ELR (cell line): Measurements from ENCODE around the gene CYGB.
A peak's percentile ranks its signal among the peaks of the same experiment; 100 is the strongest.
"Not testable (repeated sequence)": the region's sequence is repeated elsewhere in the genome, so short reads cannot be mapped to it uniquely, and the experiment has no call there.

Experiments
- DNase-seq: peaks from one replicate; pipeline ENCODE4 v3.0.0-alpha.2; 2015; ENCODE audit warnings: low read depth

Gene CYGB

GRCh38 chr17:76538281-76538931 is 897 bp upstream of the CYGB start:
- no peak for DNase-seq

GRCh38 chr17:76537288-76537577 is 276 bp downstream of the CYGB start:
- no peak for DNase-seq

- no peak for DNase-seq
These were observed 810 bp downstream of the CYGB start for GRCh38 chr17:76536511-76537287.

- DNase-seq: no peak
These were observed 1.6 kb downstream of the CYGB start for GRCh38 chr17:76535788-76536510.

DNA sequence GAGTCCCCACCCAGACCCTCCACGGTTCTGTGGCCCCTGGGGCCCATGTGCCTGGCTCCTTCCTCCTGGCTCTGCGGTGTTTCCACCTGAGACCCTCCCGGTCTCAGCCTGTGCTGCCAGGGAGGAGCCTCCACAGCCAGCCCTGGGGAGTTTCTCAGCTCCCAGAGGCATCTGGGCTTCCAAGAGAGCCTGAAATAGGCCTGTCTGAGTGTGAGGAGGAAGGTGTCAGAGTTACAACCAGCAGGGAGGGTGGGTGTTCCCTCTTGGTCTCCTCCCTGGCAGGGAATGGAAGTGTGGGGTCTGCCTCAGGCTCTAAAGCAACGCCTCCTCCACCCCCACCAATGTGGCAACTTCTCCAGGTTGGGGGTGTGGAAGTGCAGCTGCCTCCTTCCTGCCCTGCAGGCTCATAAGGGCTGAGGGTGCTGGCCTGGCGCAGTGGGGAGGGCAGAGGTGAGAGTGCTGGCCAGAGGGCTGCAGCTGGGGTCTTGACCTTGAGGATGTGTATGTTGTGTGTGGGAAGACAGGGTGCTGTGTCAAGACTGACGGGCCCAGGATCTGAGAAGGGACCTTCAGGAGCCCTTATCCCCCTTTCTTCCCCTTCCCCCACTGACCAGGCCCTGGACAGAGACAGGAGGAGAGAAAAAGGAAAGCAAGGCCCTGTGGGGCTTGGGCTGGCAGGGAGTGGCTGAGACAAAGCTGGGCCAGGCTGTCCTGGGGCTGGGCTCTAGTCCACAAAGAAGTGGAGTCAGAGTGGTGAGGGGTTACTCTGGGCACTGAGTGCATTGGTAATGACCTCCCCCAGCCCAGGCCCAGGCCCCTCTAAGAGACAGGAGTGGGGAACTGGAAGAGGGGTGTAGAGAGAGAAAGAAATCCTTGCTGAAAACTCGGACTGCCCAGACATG is 2.4 kb downstream of the CYGB start:
- no peak for DNase-seq

DNA sequence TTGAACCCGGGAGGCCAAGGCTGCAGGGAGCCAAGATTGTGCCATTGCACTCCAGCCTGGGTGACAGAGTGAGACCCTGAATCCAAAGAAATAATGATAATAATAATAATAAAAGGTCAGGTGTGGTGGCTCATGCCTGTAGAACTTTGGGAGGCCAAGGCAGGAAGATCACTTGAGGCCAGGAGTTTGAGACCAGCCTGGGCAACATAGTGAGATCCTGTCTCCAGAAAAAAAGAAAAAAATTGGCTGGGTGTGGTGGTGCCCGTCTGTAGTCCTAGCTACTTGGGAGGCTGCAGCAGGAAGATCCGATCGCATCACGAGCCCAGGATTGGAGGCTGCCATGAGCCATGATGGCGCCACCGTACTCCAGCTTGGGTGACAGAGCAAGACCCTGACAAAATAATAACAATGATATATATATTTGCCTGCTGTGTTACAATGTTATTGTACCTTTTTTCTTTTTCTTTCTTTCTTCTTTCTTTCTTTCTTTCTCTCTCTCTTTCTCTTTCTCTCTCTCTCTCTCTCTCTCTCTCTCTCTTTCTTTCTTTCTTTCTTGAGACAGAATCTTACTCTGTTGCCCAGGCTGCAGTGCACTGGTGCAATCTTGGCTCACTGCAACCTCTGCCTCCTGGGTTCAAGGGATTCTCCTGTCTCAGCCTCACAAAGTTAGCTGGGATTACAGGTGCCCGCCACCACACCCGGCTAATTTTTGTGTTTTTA is 3.7 kb downstream of the CYGB start:
- DNase-seq: not testable (repeated sequence)

DNA sequence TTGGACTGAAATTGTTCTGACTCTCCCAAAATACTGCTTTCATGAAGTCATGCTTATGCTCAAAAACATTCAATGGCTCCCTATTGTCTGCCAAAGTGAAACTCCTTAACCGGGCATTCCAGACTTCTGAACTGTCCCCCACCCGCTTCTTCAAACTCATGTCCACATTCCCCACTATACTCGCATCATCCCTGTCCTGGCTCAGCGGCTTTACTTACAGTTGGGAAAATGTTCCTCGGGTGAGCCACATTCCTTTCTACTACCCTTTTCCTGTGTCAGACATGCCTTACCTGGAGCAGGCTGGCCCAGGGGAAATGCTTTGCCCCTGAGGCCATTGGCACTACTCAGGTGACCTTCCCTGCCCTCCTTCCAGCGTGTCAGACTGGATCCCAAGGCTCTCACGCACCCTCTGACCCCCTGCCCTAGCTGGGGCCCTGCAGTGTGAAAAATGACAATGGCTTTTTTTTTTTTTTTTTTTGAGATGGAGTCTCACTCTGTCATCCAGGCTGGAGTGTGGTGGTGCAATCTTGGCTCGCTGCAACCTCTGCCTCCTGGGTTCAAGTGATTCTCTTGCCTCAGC is 5.3 kb downstream of the CYGB start:
- peak; percentile 42 for DNase-seq

DNA sequence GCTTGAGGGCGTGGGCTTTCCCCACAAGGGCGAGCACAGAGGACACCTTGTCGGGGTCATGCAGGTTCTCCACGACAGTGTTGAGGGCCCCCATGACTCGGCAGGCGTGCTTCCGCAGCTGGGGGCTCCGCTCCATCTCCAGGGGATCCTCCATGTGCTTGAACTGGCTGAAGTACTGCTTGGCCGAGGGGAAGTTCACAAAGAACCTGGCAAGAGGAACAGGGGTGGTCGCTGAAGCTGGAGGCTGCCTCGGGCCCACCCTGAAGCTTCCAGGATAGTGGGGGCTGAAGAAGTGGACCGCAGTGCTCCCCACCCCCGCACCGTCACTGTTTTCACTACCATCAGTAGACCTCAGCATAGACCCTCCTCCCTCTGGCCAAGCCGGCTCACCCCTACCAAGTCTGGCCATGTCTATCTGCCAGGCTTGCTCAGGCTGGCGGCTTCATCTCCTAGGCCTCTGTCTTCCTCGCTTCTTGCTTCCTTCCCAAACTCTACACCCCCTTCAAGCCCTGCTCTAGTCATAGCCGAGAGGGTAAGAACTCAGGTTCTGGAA is 5.9 kb downstream of the CYGB start:
- no peak for DNase-seq

DNA sequence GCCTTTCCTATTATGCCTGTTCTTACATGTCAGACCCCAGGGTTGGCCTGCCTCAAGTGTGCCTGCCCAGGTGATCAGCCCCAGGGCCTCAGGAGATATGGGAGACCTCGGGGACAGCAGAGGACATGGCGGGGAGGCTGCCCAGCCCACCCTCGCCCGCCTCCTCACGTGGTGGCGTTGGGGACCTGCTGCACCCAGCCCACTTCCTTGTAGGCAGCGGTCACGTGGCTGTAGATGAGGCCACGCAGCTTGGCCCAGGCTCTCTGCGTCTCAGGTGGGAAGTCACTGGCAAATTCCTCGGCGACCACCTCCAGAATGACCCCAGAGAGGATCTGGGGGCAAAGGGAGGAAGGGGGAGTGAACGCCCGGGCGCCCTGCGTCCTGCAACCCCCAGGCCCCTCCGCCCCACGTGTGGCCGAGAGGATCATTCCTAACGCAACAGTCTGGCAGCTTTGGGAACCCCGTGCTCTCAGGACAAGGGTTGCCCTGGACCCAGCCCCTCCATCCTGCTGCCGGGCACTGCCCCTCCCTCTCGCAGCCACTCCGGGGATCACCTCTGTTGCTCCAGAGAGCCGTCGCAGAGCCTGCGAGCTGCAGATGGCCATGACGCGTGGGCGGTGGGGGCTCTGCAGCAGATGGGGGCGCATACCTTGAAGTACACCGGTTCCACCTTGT is 6.6 kb downstream of the CYGB start:
- no peak for DNase-seq

DNA sequence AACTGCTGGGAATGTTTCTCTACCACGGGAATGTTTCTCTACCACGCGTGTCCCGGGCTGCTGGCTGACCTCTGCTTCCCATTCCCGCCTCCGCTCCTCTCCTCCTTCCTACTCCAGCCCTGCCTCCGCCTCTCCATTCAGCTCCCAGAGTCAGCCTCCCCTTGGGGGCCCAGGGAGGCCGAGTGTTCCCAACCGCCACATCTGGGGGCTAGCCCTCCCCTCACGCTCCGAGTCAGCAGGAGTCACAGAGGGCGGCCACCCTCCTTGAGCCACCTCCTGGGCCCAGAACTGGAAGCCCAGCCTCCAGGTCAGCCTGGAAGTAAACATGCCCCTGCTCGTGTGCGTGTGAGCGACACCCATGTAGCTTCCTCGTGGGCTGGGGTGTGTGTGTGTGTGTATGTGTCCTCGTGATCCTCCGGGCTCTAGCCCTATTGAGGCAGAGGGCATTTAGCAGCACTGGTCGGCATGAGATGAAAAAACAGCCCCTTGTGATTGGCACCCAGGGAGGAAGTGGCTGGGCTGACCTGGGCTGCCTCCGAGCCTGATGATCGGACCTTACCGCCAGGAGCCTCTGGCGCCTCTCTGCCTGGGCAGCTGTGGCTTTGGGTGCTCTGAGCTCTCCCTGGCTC is 7.3 kb downstream of the CYGB start:
- DNase-seq: peak; percentile 60

DNA sequence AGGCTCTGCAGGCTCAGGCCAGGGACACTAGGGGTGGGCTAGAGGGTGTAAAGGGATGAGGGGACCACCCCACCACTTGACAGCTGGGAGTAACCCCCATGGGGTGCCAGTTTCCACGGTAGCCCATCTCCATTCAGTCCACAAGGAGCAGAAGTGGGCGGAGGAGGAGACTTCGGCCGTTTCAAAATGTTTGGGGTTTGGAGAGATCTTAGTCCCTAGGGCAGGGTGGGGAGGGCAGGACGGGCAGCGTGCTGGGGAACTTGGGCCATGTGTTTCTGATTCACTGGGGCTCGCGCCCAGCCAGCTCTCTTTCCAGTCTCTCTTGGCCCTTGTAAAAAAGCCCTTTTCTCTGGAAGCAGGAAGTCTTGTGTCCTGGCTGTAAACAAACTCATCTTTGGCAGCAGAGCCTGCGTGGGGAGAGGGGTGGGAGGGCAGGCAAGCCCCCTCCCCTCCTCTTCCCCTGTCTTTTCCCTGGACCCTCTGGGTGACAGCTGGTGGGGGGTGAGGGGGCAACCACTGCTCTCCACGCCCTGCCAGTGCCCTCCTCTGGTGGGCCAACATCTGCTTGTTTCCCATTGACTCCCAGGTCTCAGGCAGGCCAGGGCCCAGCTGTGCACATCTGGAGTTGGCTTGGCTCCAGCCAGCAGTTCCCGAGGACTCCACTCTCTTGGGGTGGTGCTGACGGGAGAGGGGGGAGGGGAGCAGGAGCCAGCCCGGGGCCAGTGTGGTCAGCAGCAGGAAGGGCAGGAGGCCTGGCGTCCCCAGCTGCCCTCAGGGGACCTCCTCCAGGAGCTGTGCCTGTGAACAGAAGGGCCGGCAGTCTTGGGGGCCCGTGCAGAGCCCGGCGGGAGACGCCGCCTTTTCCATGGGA is 8.1 kb downstream of the CYGB start:
- DNase-seq: peak; percentile 85

- DNase-seq: no peak
These were observed 8.8 kb downstream of the CYGB start for GRCh38 chr17:76528528-76529223.

- DNase-seq: no peak
These were observed 9.4 kb downstream of the CYGB start for GRCh38 chr17:76528156-76528527.

- DNase-seq: peak; percentile 92
These were observed 9.9 kb downstream of the CYGB start for GRCh38 chr17:76527430-76528111.

- DNase-seq: not testable (repeated sequence)
These were observed 10.5 kb downstream of the CYGB start for GRCh38 chr17:76527016-76527415.

GRCh38 chr17:76525513-76525833 is 12.0 kb downstream of the CYGB start:
- DNase-seq: not testable (repeated sequence)

DNA sequence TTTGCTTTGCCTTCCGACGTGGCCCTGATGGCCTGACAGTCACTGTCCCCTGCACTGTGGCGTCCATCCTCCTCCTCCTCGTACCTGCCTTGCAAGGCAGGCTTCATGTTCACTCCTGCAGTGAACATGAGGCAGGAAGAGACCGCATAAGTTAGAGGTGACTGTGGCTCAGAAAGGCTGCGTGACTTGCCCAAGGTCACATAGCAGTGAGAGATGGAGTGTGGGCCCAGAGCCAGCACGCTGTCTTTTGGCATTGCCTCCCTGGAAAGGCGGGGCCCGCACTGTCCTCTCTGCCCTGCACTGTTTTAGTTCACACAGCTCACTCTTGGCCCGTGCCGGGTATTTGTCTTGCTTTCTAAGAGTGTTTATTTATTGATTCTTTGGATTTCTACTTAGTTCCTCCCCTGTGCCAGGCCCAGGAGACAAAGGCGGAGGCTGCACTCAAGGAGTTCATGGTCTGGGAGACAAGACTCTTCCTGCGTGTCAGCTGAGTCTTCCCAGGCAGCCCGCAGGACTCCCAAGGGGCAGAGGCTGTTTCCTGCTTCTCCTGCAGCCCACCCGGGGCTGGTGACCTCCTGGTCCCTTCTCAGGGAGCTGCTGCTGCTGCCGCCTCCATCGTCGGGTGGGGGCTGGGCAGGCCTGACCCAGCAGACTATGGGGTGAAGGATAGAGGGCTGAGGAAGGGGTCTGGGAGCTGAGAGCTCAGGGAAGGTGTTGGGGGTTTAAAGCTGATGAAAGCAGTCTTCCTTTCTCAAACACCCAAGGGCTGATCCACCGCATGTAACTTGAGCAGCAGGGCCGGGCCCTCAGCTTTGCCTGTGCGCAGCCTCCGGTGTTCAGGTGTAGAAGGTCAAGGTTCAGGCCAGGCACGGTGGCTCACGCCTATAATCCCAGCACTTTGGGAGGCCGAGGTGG is 12.7 kb downstream of the CYGB start:
- DNase-seq: peak; percentile 37
